Measurements from ENCODE around the gene FYN.
"Not testable (repeated sequence)": the region's sequence is repeated elsewhere in the genome, so short reads cannot be mapped to it uniquely, and the experiment has no call there.

FYN gene

GRCh38 chr6:111642463-111643158 is 230.6 kb downstream of the FYN start:
- DNase-seq (ENCODE audit: low read depth in 4 of 4, low spot score in 1 of 4): no peak

GRCh38 chr6:111639266-111639665 is 234.0 kb downstream of the FYN start:
- no peak for DNase-seq (ENCODE audit: low read depth in 4 of 4, low spot score in 1 of 4)

- DNase-seq (ENCODE audit: low read depth in 4 of 4, low spot score in 1 of 4): not testable (repeated sequence)
Measured at GRCh38 chr6:111634981-111635380, 238.3 kb downstream of the FYN start.

- DNase-seq (ENCODE audit: low read depth in 4 of 4, low spot score in 1 of 4): no peak
Measured at GRCh38 chr6:111633822-111634221, 239.4 kb downstream of the FYN start.

GRCh38 chr6:111632468-111633247 is 240.6 kb downstream of the FYN start:
- DNase-seq (ENCODE audit: low read depth in 4 of 4, low spot score in 1 of 4): no peak

- DNase-seq (ENCODE audit: low read depth in 4 of 4, low spot score in 1 of 4): no peak
Measured at GRCh38 chr6:111631903-111632460, 241.3 kb downstream of the FYN start.

GRCh38 chr6:111631018-111631417 is 242.2 kb downstream of the FYN start:
- no peak for DNase-seq (ENCODE audit: low read depth in 4 of 4, low spot score in 1 of 4)

- no peak for DNase-seq (ENCODE audit: low read depth in 4 of 4, low spot score in 1 of 4)
Measured at GRCh38 chr6:111628142-111628850, 245.0 kb downstream of the FYN start.

- no peak for DNase-seq (ENCODE audit: low read depth in 4 of 4, low spot score in 1 of 4)
Measured at GRCh38 chr6:111626441-111626840, 246.8 kb downstream of the FYN start.

- no peak for DNase-seq (ENCODE audit: low read depth in 4 of 4, low spot score in 1 of 4)
Measured at GRCh38 chr6:111625461-111626391, 247.5 kb downstream of the FYN start.

- DNase-seq (ENCODE audit: low read depth in 4 of 4, low spot score in 1 of 4): no peak
Measured at GRCh38 chr6:111625099-111625416, 248.2 kb downstream of the FYN start.

GRCh38 chr6:111624401-111625098 is 248.7 kb downstream of the FYN start:
- no peak for DNase-seq (ENCODE audit: low read depth in 4 of 4, low spot score in 1 of 4)

- no peak for DNase-seq (ENCODE audit: low read depth in 4 of 4, low spot score in 1 of 4)
Measured at GRCh38 chr6:111623046-111623718, 250.1 kb downstream of the FYN start.

GRCh38 chr6:111620169-111620568 is 253.1 kb downstream of the FYN start:
- no peak for DNase-seq (ENCODE audit: low read depth in 4 of 4, low spot score in 1 of 4)

GRCh38 chr6:111618407-111618806 is 254.8 kb downstream of the FYN start:
- DNase-seq (ENCODE audit: low read depth in 4 of 4, low spot score in 1 of 4): no peak

GRCh38 chr6:111617149-111617548 is 256.1 kb downstream of the FYN start:
- no peak for DNase-seq (ENCODE audit: low read depth in 4 of 4, low spot score in 1 of 4)

- DNase-seq (ENCODE audit: low read depth in 4 of 4, low spot score in 1 of 4): no peak
Measured at GRCh38 chr6:111615916-111616612, 257.2 kb downstream of the FYN start.

- no peak for DNase-seq (ENCODE audit: low read depth in 4 of 4, low spot score in 1 of 4)
Measured at GRCh38 chr6:111614833-111615582, 258.2 kb downstream of the FYN start.
